HepG2 (cell line): Measurements from ENCODE around the gene TSGA10IP. TPM values are rescaled to one million over a fixed set of nuclear protein-coding genes. Genes with fewer than 3 reads are reported as not detected.
A peak's percentile ranks its signal among the peaks of the same experiment; 100 is the strongest.

ENCODE experiments used
- CHD4 ChIP-seq: fragments of 200-600 bp; sonication (generic); IDR thresholded peaks from 2 replicates; pipeline ENCODE4 v1.7.0; 2017; ENCODE audit warnings: mild to moderate bottlenecking, low read length, borderline replicate concordance
- DR1 ChIP-seq: sonication (generic); formaldehyde crosslinking; IDR thresholded peaks from 2 replicates; pipeline ENCODE4 v1.8.0; 2021; ENCODE audit warnings: mild to moderate bottlenecking, missing genetic modification reagents, inconsistent platforms
- FOSL1 ChIP-seq: sonication (generic); formaldehyde crosslinking; IDR thresholded peaks from 2 replicates; pipeline ENCODE4 v1.9.0; 2021; ENCODE audit warnings: missing genetic modification reagents, borderline replicate concordance
- GATA4 ChIP-seq: sonication (generic); IDR thresholded peaks from 2 replicates; pipeline ENCODE4 v1.6.1; 2016; ENCODE audit warnings: antibody characterized with exemption, low read depth, borderline replicate concordance
- HMGA1 ChIP-seq: sonication (generic); formaldehyde crosslinking; conservative IDR thresholded peaks from 2 replicates; pipeline ENCODE4 v1.4.0; 2020; ENCODE audit warnings: missing genetic modification reagents
- KMT2B ChIP-seq: IDR thresholded peaks from 2 replicates; pipeline ENCODE4 v1.6.1; 2016; ENCODE audit warnings: missing genetic modification reagents, missing compliant biosample characterization
- NFIC ChIP-seq: IDR thresholded peaks from 2 replicates; pipeline ENCODE4 v1.6.1; 2012; ENCODE audit warnings: mild to moderate bottlenecking, low read length, inconsistent platforms
- NKX3-1 ChIP-seq: sonication (generic); formaldehyde crosslinking; IDR thresholded peaks from 2 replicates; pipeline ENCODE4 v1.5.0; 2020; ENCODE audit warnings: missing genetic modification reagents
- NONO ChIP-seq, 2 experiments: fragments of 450-650 bp in 1 of 2; sonication (generic) in 1 of 2; formaldehyde crosslinking in 1 of 2; IDR thresholded peaks in 1 of 2; conservative IDR thresholded peaks in 1 of 2; 2 replicates each; pipeline versions ENCODE4 v1.6.1 to v1.8.0; 2017 to 2022; ENCODE audit warnings: mild to moderate bottlenecking in 1 of 2, missing genetic modification reagents in 1 of 2, moderate library complexity in 1 of 2
- RNF2 ChIP-seq: fragments of 450-650 bp; conservative IDR thresholded peaks from 2 replicates; pipeline ENCODE4 v1.6.1; 2016; ENCODE audit warnings: low read depth
- SAFB2 ChIP-seq: sonication (generic); formaldehyde crosslinking; IDR thresholded peaks from 2 replicates; pipeline ENCODE4 v1.5.1; 2020; ENCODE audit warnings: missing genetic modification reagents, low read depth, mild to moderate bottlenecking, borderline replicate concordance
- SOX6 ChIP-seq, 2 experiments: fragments of 450-650 bp in 1 of 2; sonication (generic) in 1 of 2; formaldehyde crosslinking in 1 of 2; IDR thresholded peaks; 2 replicates each; pipeline versions ENCODE4 v1.4.0 to v1.6.1; 2017 to 2020; ENCODE audit warnings: antibody characterized with exemption in 1 of 2, mild to moderate bottlenecking in 1 of 2, missing genetic modification reagents in 1 of 2
- SYNCRIP ChIP-seq: fragments of 200-400 bp; formaldehyde crosslinking; IDR thresholded peaks from 2 replicates; pipeline ENCODE4 v1.6.1; 2018; ENCODE audit warnings: mild to moderate bottlenecking, low read depth, low read length; ENCODE audit not compliant: insufficient read depth
- ZNF160 ChIP-seq: sonication (generic); formaldehyde crosslinking; IDR thresholded peaks from 2 replicates; pipeline ENCODE4 v1.8.0; 2022; ENCODE audit warnings: mild to moderate bottlenecking, inconsistent platforms, missing genetic modification reagents
- ZNF205 ChIP-seq: IDR thresholded peaks from 2 replicates; pipeline ENCODE4 v1.6.1; 2018; ENCODE audit warnings: missing biosample characterization, missing genetic modification reagents
- ZNF501 ChIP-seq: sonication (generic); formaldehyde crosslinking; IDR thresholded peaks from 2 replicates; pipeline ENCODE4 v1.5.1; 2020; ENCODE audit warnings: mild to moderate bottlenecking, moderate library complexity, missing genetic modification reagents
- ZNF552 ChIP-seq: sonication (generic); formaldehyde crosslinking; IDR thresholded peaks from 2 replicates; pipeline ENCODE4 v1.9.0; 2022; ENCODE audit warnings: missing genetic modification reagents, mild to moderate bottlenecking, borderline replicate concordance
- ZNF557 ChIP-seq: sonication (generic); formaldehyde crosslinking; IDR thresholded peaks from 2 replicates; pipeline ENCODE4 v1.4.0; 2020; ENCODE audit warnings: missing genetic modification reagents
- ZNF777 ChIP-seq: sonication (generic); formaldehyde crosslinking; IDR thresholded peaks from 2 replicates; pipeline ENCODE4 v1.4.0; 2020; ENCODE audit warnings: missing genetic modification reagents
- ZNF850 ChIP-seq: sonication (generic); formaldehyde crosslinking; conservative IDR thresholded peaks from 2 replicates; pipeline ENCODE4 v1.9.0; 2021; ENCODE audit warnings: mild to moderate bottlenecking, missing genetic modification reagents
- ZNF891 ChIP-seq: sonication (generic); formaldehyde crosslinking; IDR thresholded peaks from 2 replicates; pipeline ENCODE4 v1.5.0; 2020; ENCODE audit warnings: mild to moderate bottlenecking, missing genetic modification reagents
- polyA plus RNA-seq, 8 experiments: library from polyadenylated mRNA; depleted of rRNA in 3 of 8; stranded (reverse) in 7 of 8; unstranded in 1 of 8; fragments of >200 nt; fragmentation: Illumina TruSeq in 4 of 8; extraction: Trizol in 4 of 8; gene quantifications; 2 replicates each; pipeline versions ENCODE4 v1.2.1 to v1.2.3, GENCODE V29; 2011 to 2016; ENCODE audit warnings: low read depth in 4 of 8, missing spikeins in 1 of 8, mixed read lengths in 1 of 8; ENCODE audit not compliant: insufficient read depth in 1 of 8
- total RNA-seq, 5 experiments: library from RNA; depleted of rRNA; stranded (reverse); fragments of >200 nt; fragmentation: Illumina TruSeq; extraction: Trizol; gene quantifications; 2 replicates each; pipeline ENCODE4 v1.2.3, GENCODE V29; 2016; ENCODE audit warnings: low read depth in 1 of 5
- TF ChIP-seq, protein P1 (sequence below): sonication (generic); formaldehyde crosslinking; IDR thresholded peaks from 2 replicates; pipeline ENCODE4 v1.4.0; 2020; ENCODE audit warnings: missing genetic modification reagents
- TF ChIP-seq, protein P2 (sequence below): sonication (generic); formaldehyde crosslinking; IDR thresholded peaks from 2 replicates; pipeline ENCODE4 v1.5.0; 2020; ENCODE audit warnings: mild to moderate bottlenecking, missing genetic modification reagents

TSGA10IP gene
- total and polyA plus RNA-seq, 2 of the 13 experiments (the other 11 are each of a cell fraction or from before 2014, with no cell fraction given) = not detected

DNA sequence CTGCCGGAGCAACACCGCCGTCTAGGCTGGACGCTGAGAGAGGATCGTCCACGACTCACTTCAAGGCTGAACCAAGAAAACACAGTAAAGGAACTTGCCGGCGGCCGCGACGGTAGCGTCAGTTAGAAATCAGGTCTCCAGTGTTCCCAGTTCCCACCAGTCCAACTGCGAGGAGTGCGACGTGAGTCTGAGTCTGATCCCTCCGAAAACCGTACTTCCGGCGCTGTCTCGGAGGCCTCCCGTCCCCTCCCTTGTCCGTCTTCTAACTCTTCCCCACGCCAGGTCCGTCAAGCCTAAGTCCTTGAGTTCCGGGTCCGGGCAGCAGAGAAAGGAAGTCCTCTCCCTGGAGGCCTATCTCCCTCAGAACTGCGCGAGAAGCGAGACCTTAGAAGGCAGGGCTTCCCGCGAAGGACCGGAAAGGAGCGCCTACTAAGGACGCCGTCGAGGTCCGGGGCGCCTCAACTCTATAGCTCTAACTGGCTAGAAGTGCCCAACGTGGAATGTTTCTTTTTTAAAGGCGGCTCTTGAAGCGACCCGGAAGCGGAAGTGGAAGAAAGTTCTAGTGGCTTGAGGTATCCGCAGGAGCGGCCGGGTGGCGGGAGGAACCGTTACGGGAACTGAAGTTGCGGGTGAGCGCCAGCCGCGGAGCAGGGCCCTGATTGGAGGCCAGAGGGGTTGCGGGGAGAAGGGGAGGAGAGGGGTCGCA is 56.8 kb downstream of the TSGA10IP start, which contains the start of the genes BANF1 and EIF1AD (continued):
- TF ChIP-seq GATA4 = no peak; the same call in none of the 2 replicates
- no peak for TF ChIP-seq ZNF557 (CRISPR knock-in tag)
- peak; percentile 97 for TF ChIP-seq ZNF777 (CRISPR knock-in tag)
- peak; percentile 91 for TF ChIP-seq RNF2
- no peak; the same call in 1 of the 2 replicates for TF ChIP-seq ZNF891 (CRISPR knock-in tag)
- no peak; the same call in 1 of the 2 replicates for TF ChIP-seq SAFB2 (CRISPR knock-in tag)
- no peak for TF ChIP-seq SYNCRIP
- no peak for TF ChIP-seq ZNF160
- TF ChIP-seq KMT2B (CRISPR knock-in tag) = peak; percentile 89
- peak; percentile 100 for TF ChIP-seq ZNF501 (CRISPR knock-in tag)
- no peak for TF ChIP-seq NONO (IDR thresholded peaks at IDR 0.05)
- peak; percentile 87 for TF ChIP-seq NONO (CRISPR knock-in tag; conservative IDR thresholded peaks at IDR 0.05)
- no peak for TF ChIP-seq SOX6 (IDR thresholded peaks at IDR 0.05)
- TF ChIP-seq SOX6 (CRISPR knock-in tag; IDR thresholded peaks at IDR 0.05) = peak; percentile 44; the same call in 1 of the 2 replicates
- TF ChIP-seq CHD4 = no peak; the same call in 1 of the 2 replicates
- no peak; the same call in none of the 2 replicates for TF ChIP-seq DR1 (CRISPR knock-in tag)
- no peak for TF ChIP-seq NFIC
- no peak for TF ChIP-seq HMGA1
- 0 out of 2 replicates have a peak, but pooled peaks have one; percentile 22 for TF ChIP-seq ZNF850 (CRISPR knock-in tag)
- TF ChIP-seq, protein P1, sequence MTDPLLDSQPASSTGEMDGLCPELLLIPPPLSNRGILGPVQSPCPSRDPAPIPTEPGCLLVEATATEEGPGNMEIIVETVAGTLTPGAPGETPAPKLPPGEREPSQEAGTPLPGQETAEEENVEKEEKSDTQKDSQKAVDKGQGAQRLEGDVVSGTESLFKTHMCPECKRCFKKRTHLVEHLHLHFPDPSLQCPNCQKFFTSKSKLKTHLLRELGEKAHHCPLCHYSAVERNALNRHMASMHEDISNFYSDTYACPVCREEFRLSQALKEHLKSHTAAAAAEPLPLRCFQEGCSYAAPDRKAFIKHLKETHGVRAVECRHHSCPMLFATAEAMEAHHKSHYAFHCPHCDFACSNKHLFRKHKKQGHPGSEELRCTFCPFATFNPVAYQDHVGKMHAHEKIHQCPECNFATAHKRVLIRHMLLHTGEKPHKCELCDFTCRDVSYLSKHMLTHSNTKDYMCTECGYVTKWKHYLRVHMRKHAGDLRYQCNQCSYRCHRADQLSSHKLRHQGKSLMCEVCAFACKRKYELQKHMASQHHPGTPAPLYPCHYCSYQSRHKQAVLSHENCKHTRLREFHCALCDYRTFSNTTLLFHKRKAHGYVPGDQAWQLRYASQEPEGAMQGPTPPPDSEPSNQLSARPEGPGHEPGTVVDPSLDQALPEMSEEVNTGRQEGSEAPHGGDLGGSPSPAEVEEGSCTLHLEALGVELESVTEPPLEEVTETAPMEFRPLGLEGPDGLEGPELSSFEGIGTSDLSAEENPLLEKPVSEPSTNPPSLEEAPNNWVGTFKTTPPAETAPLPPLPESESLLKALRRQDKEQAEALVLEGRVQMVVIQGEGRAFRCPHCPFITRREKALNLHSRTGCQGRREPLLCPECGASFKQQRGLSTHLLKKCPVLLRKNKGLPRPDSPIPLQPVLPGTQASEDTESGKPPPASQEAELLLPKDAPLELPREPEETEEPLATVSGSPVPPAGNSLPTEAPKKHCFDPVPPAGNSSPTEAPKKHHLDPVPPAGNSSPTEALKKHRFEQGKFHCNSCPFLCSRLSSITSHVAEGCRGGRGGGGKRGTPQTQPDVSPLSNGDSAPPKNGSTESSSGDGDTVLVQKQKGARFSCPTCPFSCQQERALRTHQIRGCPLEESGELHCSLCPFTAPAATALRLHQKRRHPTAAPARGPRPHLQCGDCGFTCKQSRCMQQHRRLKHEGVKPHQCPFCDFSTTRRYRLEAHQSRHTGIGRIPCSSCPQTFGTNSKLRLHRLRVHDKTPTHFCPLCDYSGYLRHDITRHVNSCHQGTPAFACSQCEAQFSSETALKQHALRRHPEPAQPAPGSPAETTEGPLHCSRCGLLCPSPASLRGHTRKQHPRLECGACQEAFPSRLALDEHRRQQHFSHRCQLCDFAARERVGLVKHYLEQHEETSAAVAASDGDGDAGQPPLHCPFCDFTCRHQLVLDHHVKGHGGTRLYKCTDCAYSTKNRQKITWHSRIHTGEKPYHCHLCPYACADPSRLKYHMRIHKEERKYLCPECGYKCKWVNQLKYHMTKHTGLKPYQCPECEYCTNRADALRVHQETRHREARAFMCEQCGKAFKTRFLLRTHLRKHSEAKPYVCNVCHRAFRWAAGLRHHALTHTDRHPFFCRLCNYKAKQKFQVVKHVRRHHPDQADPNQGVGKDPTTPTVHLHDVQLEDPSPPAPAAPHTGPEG = 0 out of 2 replicates have a peak, but pooled peaks have one; percentile 5
- 0 out of 2 replicates have a peak, but pooled peaks have one; percentile 70 for TF ChIP-seq NKX3-1
- peak; percentile 71; the same call in 1 of the 2 replicates for TF ChIP-seq ZNF552 (CRISPR knock-in tag)
- TF ChIP-seq FOSL1 (CRISPR knock-in tag) = no peak
- TF ChIP-seq ZNF205 (CRISPR knock-in tag) = peak; percentile 89
- TF ChIP-seq, protein P2, sequence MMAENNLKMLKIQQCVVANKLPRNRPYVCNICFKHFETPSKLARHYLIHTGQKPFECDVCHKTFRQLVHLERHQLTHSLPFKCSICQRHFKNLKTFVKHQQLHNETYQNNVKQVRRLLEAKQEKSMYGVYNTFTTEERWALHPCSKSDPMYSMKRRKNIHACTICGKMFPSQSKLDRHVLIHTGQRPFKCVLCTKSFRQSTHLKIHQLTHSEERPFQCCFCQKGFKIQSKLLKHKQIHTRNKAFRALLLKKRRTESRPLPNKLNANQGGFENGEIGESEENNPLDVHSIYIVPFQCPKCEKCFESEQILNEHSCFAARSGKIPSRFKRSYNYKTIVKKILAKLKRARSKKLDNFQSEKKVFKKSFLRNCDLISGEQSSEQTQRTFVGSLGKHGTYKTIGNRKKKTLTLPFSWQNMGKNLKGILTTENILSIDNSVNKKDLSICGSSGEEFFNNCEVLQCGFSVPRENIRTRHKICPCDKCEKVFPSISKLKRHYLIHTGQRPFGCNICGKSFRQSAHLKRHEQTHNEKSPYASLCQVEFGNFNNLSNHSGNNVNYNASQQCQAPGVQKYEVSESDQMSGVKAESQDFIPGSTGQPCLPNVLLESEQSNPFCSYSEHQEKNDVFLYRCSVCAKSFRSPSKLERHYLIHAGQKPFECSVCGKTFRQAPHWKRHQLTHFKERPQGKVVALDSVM = peak; percentile 15; the same call in 1 of the 2 replicates
